CD14-positive monocyte (primary cell): ENCODE data around the gene SLC17A1. TPM values are rescaled to one million over a fixed set of nuclear protein-coding genes. Genes with fewer than 3 reads are reported as not detected.

ENCODE experiments used
- DNase-seq, 3 donors: peaks; one replicate each; pipeline ENCODE4 v3.0.0-alpha.2; 2011 to 2022
- H2AFZ ChIP-seq: 2 replicates; pipeline ENCODE4 v1.6.0; 2012; ENCODE audit warnings: mild to moderate bottlenecking, low read depth, low read length, inconsistent platforms; ENCODE audit not compliant: insufficient read depth, poor library complexity, severe bottlenecking
- H3K27ac ChIP-seq, 2 donors: 1 replicate in 1 of 2; 2 replicates in 1 of 2; pipeline ENCODE4 v1.5.1; 2012 to 2013; ENCODE audit warnings: low read length in 2 of 2, control low read depth in 1 of 2, inconsistent platforms in 1 of 2, low read depth in 1 of 2, mild to moderate bottlenecking in 1 of 2
- H3K27me3 ChIP-seq, 2 donors: one replicate each; pipeline versions ENCODE4 v1.6.0 to v1.6.1; 2011 to 2013; ENCODE audit warnings: low read length in 2 of 2; ENCODE audit not compliant: control insufficient read depth in 2 of 2, insufficient read depth in 2 of 2
- H3K36me3 ChIP-seq, 2 donors: replicated peaks in 1 of 2; 1 replicate in 1 of 2; 2 replicates in 1 of 2; pipeline versions ENCODE4 v1.5.1 to v1.6.1; 2012 to 2013; ENCODE audit warnings: low read length in 2 of 2, control low read depth in 1 of 2, inconsistent platforms in 1 of 2, mild to moderate bottlenecking in 1 of 2; ENCODE audit not compliant: insufficient read depth in 2 of 2, control insufficient read depth in 1 of 2
- H3K4me1 ChIP-seq, 2 donors: 1 replicate in 1 of 2; 2 replicates in 1 of 2; pipeline versions ENCODE4 v1.5.1 to v1.6.1; 2012 to 2013; ENCODE audit warnings: low read length in 2 of 2, control low read depth in 1 of 2, inconsistent platforms in 1 of 2, mild to moderate bottlenecking in 1 of 2, moderate library complexity in 1 of 2; ENCODE audit not compliant: insufficient read depth in 2 of 2, control insufficient read depth in 1 of 2
- H3K4me2 ChIP-seq: replicated peaks from 2 replicates; pipeline ENCODE3; 2012; ENCODE audit warnings: low read length, moderate library complexity, mild to moderate bottlenecking; ENCODE audit not compliant: poor library complexity, severe bottlenecking; ENCODE audit errors: extremely low read depth
- H3K4me3 ChIP-seq, 3 experiments: fragments of 200-600 bp in 1 of 3; sonication (generic) in 1 of 3; replicated peaks in 1 of 3; 1 replicate in 2 of 3; 2 replicates in 1 of 3; pipeline ENCODE4 v1.5.1; 2011 to 2013; ENCODE audit warnings: low read length in 3 of 3, mild to moderate bottlenecking in 3 of 3, control low read depth in 2 of 3, low read depth in 2 of 3, inconsistent platforms in 1 of 3, moderate library complexity in 1 of 3
- H3K79me2 ChIP-seq: 2 replicates; pipeline ENCODE4 v1.6.0; 2012; ENCODE audit warnings: mild to moderate bottlenecking, control low read depth, inconsistent platforms, low read length, moderate library complexity; ENCODE audit not compliant: insufficient read depth
- H3K9ac ChIP-seq: 2 replicates; pipeline ENCODE4 v1.6.0; 2017; ENCODE audit warnings: low read length, mild to moderate bottlenecking; ENCODE audit not compliant: insufficient read depth, poor library complexity, severe bottlenecking
- H3K9me3 ChIP-seq, 2 donors: replicated peaks in 1 of 2; 1 replicate in 1 of 2; 2 replicates in 1 of 2; pipeline versions ENCODE4 v1.5.1 to v1.6.1; 2012 to 2013; ENCODE audit warnings: low read length in 2 of 2, control low read depth in 1 of 2; ENCODE audit not compliant: control insufficient read depth in 1 of 2, insufficient read depth in 1 of 2
- H4K20me1 ChIP-seq: 2 replicates; pipeline ENCODE4 v1.6.0; 2012; ENCODE audit warnings: mild to moderate bottlenecking, low read length, control low read depth, moderate library complexity; ENCODE audit not compliant: insufficient read depth
- H3K27ac Mint-ChIP-seq, 7 donors: one replicate each; pipeline ENCODE4 v1.8.0; 2020; ENCODE audit warnings: mild to moderate bottlenecking in 7 of 7, mixed read lengths in 7 of 7, moderate library complexity in 6 of 7, inconsistent platforms in 2 of 7
- H3K27me3 Mint-ChIP-seq, 3 donors: one replicate each; pipeline ENCODE4 v1.8.0; 2021 to 2022; ENCODE audit warnings: low read depth in 3 of 3, mild to moderate bottlenecking in 3 of 3, mixed read lengths in 3 of 3, moderate library complexity in 3 of 3, inconsistent platforms in 1 of 3
- H3K36me3 Mint-ChIP-seq, 2 donors: one replicate each; pipeline ENCODE4 v1.8.0; 2020; ENCODE audit warnings: mixed read lengths in 2 of 2, inconsistent platforms in 1 of 2, mild to moderate bottlenecking in 1 of 2
- H3K4me1 Mint-ChIP-seq: one replicate; pipeline ENCODE4 v1.8.0; 2020; ENCODE audit warnings: mild to moderate bottlenecking, mixed read lengths
- H3K4me3 Mint-ChIP-seq, 2 donors: one replicate each; pipeline ENCODE4 v1.8.0; 2020; ENCODE audit warnings: mild to moderate bottlenecking in 2 of 2, mixed read lengths in 2 of 2, moderate library complexity in 1 of 2
- H3K9me3 Mint-ChIP-seq, 7 donors: one replicate each; pipeline ENCODE4 v1.8.0; 2020 to 2022; ENCODE audit warnings: mixed read lengths in 7 of 7, mild to moderate bottlenecking in 6 of 7, moderate library complexity in 6 of 7, inconsistent platforms in 2 of 7
- intact Hi-C, 2 donors: fragments of 100-400 bp; cut with micrococcal nuclease; formaldehyde crosslinking; loops; one replicate each; pipeline versions ENCODE4 v1.15.0 to v1.15.1; 2023
- polyA plus RNA-seq, 3 donors: library from polyadenylated mRNA; depleted of rRNA in 1 of 3; unstranded in 2 of 3; stranded (reverse) in 1 of 3; fragments of 300-500 nt in 2 of 3; fragments of >200 nt in 1 of 3; fragmentation: Illumina TruSeq in 2 of 3; gene quantifications; 1 replicate in 2 of 3; 2 replicates in 1 of 3; pipeline ENCODE4 v1.2.3, GENCODE V29; 2012 to 2021
- TF ChIP-seq, protein P1 (sequence below): fragments of 200-600 bp; IDR thresholded peaks from one replicate; pipeline ENCODE4 v1.8.0; 2022; ENCODE audit warnings: antibody characterized with exemption, mild to moderate bottlenecking

SLC17A1 gene
- polyA plus RNA-seq, 3 donors, result not detected

- Mint-ChIP-seq H3K27me3 (peaks cover 0 to 1% (median 0%) of the 10 kb centered on the region in 3 donors), H3K9me3 (peaks cover 0 to 11% (median 8%) of the 10 kb centered on the region in 7 donors), H3K36me3 (no peaks in the 10 kb centered on the region), H3K27ac (no peak overlapping the region), H3K4me3 (no peak overlapping the region), H3K4me1 (no peaks in the 10 kb centered on the region)
- intact Hi-C loops, result no loop called here
- Histone ChIP-seq H3K4me1 (no peaks in the 10 kb centered on the region), H3K9me3 (peaks cover 4 to 9% of the 10 kb centered on the region in 2 donors), H3K4me2 (no peak overlapping the region), H3K79me2 (no peaks in the 10 kb centered on the region), H3K27me3 (no peaks in the 10 kb centered on the region), H3K4me3 (no peak overlapping the region), H4K20me1 (no peaks in the 10 kb centered on the region), H3K27ac (no peak overlapping the region), H2AFZ (no peak overlapping the region), H3K36me3 (no peaks in the 10 kb centered on the region), H3K9ac (no peak overlapping the region)
- TF ChIP-seq, protein P1, sequence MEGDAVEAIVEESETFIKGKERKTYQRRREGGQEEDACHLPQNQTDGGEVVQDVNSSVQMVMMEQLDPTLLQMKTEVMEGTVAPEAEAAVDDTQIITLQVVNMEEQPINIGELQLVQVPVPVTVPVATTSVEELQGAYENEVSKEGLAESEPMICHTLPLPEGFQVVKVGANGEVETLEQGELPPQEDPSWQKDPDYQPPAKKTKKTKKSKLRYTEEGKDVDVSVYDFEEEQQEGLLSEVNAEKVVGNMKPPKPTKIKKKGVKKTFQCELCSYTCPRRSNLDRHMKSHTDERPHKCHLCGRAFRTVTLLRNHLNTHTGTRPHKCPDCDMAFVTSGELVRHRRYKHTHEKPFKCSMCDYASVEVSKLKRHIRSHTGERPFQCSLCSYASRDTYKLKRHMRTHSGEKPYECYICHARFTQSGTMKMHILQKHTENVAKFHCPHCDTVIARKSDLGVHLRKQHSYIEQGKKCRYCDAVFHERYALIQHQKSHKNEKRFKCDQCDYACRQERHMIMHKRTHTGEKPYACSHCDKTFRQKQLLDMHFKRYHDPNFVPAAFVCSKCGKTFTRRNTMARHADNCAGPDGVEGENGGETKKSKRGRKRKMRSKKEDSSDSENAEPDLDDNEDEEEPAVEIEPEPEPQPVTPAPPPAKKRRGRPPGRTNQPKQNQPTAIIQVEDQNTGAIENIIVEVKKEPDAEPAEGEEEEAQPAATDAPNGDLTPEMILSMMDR, result no peak
- DNase-seq, result no peak
These were observed 88.0 kb downstream of the SLC17A1 start for GRCh38 chr6:25743868-25744267.

- no peak overlapping the region for H3K27ac ChIP-seq
These were observed 96.6 kb downstream of the SLC17A1 start for GRCh38 chr6:25735261-25735660.

More at GRCh38 chr6:25735261-25735660, 96.6 kb downstream of the SLC17A1 start:
- intact Hi-C loops, result no loop called here
- no peaks in the 10 kb centered on the region for H3K36me3 ChIP-seq
- no peak overlapping the region for H3K4me2 ChIP-seq
- Mint-ChIP-seq H3K4me3 (no peak overlapping the region), H3K4me1 (no peaks in the 10 kb centered on the region), H3K27me3 (peaks cover 6 to 16% (median 16%) of the 10 kb centered on the region in 3 donors), H3K9me3 (peaks cover 5 to 21% (median 18%) of the 10 kb centered on the region in 7 donors), H3K36me3 (no peaks in the 10 kb centered on the region), H3K27ac (no peak overlapping the region)
- H3K4me1 ChIP-seq, result no peaks in the 10 kb centered on the region
- H2AFZ ChIP-seq, result no peak overlapping the region
- TF ChIP-seq, protein P1, result no peak
- H4K20me1 ChIP-seq, result no peaks in the 10 kb centered on the region
- no peak for DNase-seq
- peaks cover 8 to 20% of the 10 kb centered on the region in 2 donors for H3K9me3 ChIP-seq
- no peak overlapping the region for H3K9ac ChIP-seq
- no peaks in the 10 kb centered on the region for H3K79me2 ChIP-seq
- H3K27me3 ChIP-seq, result peaks cover 0 to 20% of the 10 kb centered on the region in 2 donors
- no peak overlapping the region for H3K4me3 ChIP-seq

Other genes with a start within 250 kb of the SLC17A1 start
- gene SCGN, start 179.8 kb downstream of the SLC17A1 start, polyA plus RNA-seq, result not detected
- gene SLC17A4, start 77.3 kb downstream of the SLC17A1 start, polyA plus RNA-seq, result not detected
- not detected for gene SLC17A3, start 42.2 kb upstream of the SLC17A1 start, polyA plus RNA-seq
- not detected for gene SLC17A2, start 98.6 kb upstream of the SLC17A1 start, polyA plus RNA-seq
- 10 to 100 TPM in 1 of 3 donors, 1 to 10 TPM in 2; 4.1 to 23.2 (median 8.0) TPM for gene TRIM38, start 130.8 kb upstream of the SLC17A1 start, polyA plus RNA-seq